SHP77 treated with DMSO at 0.1 percent for 48 hours (cell line): Measurements from ENCODE around the gene MAP1LC3B2.
"Not testable (repeated sequence)": the region's sequence is repeated elsewhere in the genome, so short reads cannot be mapped to it uniquely, and the experiment has no call there.

Source experiments
- DNase-seq: peaks from one replicate; lab custom pipeline; 2025; lab: John Stamatoyannopoulos, UW

The MAP1LC3B2 gene

GRCh38 chr12:116561181-116561821 is 2.1 kb downstream of the MAP1LC3B2 start:
- DNase-seq = no peak

GRCh38 chr12:116562090-116562489 is 2.9 kb downstream of the MAP1LC3B2 start:
- no peak for DNase-seq

- DNase-seq = no peak
Measured at GRCh38 chr12:116563262-116563661, 4.1 kb downstream of the MAP1LC3B2 start.

- DNase-seq = no peak
Measured at GRCh38 chr12:116564080-116564479, 4.9 kb downstream of the MAP1LC3B2 start.

GRCh38 chr12:116565221-116565620 is 6.0 kb downstream of the MAP1LC3B2 start:
- DNase-seq = not testable (repeated sequence)

GRCh38 chr12:116565963-116566362 is 6.8 kb downstream of the MAP1LC3B2 start:
- DNase-seq = no peak

- no peak for DNase-seq
Measured at GRCh38 chr12:116568203-116568602, 9.0 kb downstream of the MAP1LC3B2 start.

GRCh38 chr12:116571089-116571488 is 11.9 kb downstream of the MAP1LC3B2 start:
- DNase-seq = no peak

GRCh38 chr12:116573776-116574175 is 14.6 kb downstream of the MAP1LC3B2 start:
- DNase-seq = no peak

GRCh38 chr12:116575754-116576153 is 16.6 kb downstream of the MAP1LC3B2 start:
- DNase-seq = not testable (repeated sequence)

GRCh38 chr12:116577154-116577561 is 18.0 kb downstream of the MAP1LC3B2 start:
- DNase-seq = no peak

GRCh38 chr12:116578051-116578450 is 18.9 kb downstream of the MAP1LC3B2 start:
- no peak for DNase-seq

- DNase-seq = no peak
Measured at GRCh38 chr12:116582610-116583009, 23.4 kb downstream of the MAP1LC3B2 start.

- DNase-seq = no peak
Measured at GRCh38 chr12:116583129-116583694, 24.0 kb downstream of the MAP1LC3B2 start.

GRCh38 chr12:116587270-116587669 is 28.1 kb downstream of the MAP1LC3B2 start:
- no peak for DNase-seq

- DNase-seq = no peak
Measured at GRCh38 chr12:116588390-116589028, 29.3 kb downstream of the MAP1LC3B2 start.

GRCh38 chr12:116589581-116589980 is 30.4 kb downstream of the MAP1LC3B2 start:
- DNase-seq = no peak

GRCh38 chr12:116590561-116590960 is 31.4 kb downstream of the MAP1LC3B2 start:
- no peak for DNase-seq

- DNase-seq = no peak
Measured at GRCh38 chr12:116591855-116592637, 32.9 kb downstream of the MAP1LC3B2 start.

- DNase-seq = no peak
Measured at GRCh38 chr12:116592731-116593130, 33.5 kb downstream of the MAP1LC3B2 start.

- DNase-seq = no peak
Measured at GRCh38 chr12:116594325-116595038, 35.3 kb downstream of the MAP1LC3B2 start.

- DNase-seq = no peak
Measured at GRCh38 chr12:116595186-116595585, 36.0 kb downstream of the MAP1LC3B2 start.
